HepG2 (cell line): ENCODE data around the gene TMEM154. TPM values are rescaled to one million over a fixed set of nuclear protein-coding genes. Genes with fewer than 3 reads are reported as not detected.

Experiments
- ATAC-seq: fragments of 200-7000 bp; cut with Tn5 transposase; 3 replicates; pipeline ENCODE4 v1.9.1; 2020; ENCODE audit warnings: mild to moderate bottlenecking, moderate library complexity
- BruUV-seq: library from RNA; stranded (reverse); fragments of 400-500 nt; replicated peaks from 2 replicates; lab custom pipeline; 2021; lab: Mats Ljungman, UMichigan
- CTCF ChIA-PET: fragments of 300-600 bp; formaldehyde crosslinking; extraction: SDS; loops from one replicate; lab custom pipeline; 2021; ENCODE audit warnings: low total read pairs, inconsistent platforms, low intra/inter-chr PET ratio; lab: Yijun Ruan, JAX
- POLR2A ChIA-PET: fragments of 350-600 bp; sonication (Branson Sonifier 250); formaldehyde crosslinking; loops from one replicate; lab custom pipeline; 2020; ENCODE audit warnings: antibody characterized with exemption, inconsistent platforms; lab: Yijun Ruan, JAX
- DNase-seq: peaks from one replicate; pipeline ENCODE4 v3.0.0-alpha.2; 2015; ENCODE audit warnings: low spot score
- FAIRE-seq: peaks from 3 replicates; lab custom pipeline; 2011; peaks lifted over from hg19 to GRCh38; lab: Jason Lieb, UNC
- H2AFZ ChIP-seq: one replicate; pipeline ENCODE4 v1.6.1; 2011; ENCODE audit warnings: low read length, inconsistent platforms
- H3K27ac ChIP-seq: fragments of 300-600 bp; 3 replicates; pipeline ENCODE4 v1.8.0; 2011; ENCODE audit warnings: mixed run types, mild to moderate bottlenecking, mixed read lengths, low read length, inconsistent platforms; ENCODE audit not compliant: insufficient read depth; ENCODE audit errors: extremely low read length
- H3K27me3 ChIP-seq, 2 experiments: fragments of 200-600 bp in 1 of 2; 2 replicates in 1 of 2; 3 replicates in 1 of 2; pipeline versions ENCODE4 v1.6.0 to v1.8.0; 2011; ENCODE audit warnings: low read length in 2 of 2, mild to moderate bottlenecking in 2 of 2, moderate library complexity in 2 of 2, inconsistent platforms in 1 of 2; ENCODE audit not compliant: insufficient read depth in 2 of 2, control insufficient read depth in 1 of 2
- H3K36me3 ChIP-seq, 2 experiments: fragments of 200-600 bp in 1 of 2; replicated peaks in 1 of 2; 2 replicates in 1 of 2; 3 replicates in 1 of 2; pipeline versions ENCODE4 v1.5.1 to v1.8.0; 2011; ENCODE audit warnings: low read length in 2 of 2, inconsistent platforms in 1 of 2; ENCODE audit not compliant: insufficient read depth in 2 of 2, control insufficient read depth in 1 of 2
- H3K4me1 ChIP-seq: 2 replicates; pipeline ENCODE4 v1.5.1; 2012; ENCODE audit warnings: low read length, inconsistent platforms; ENCODE audit not compliant: insufficient read depth
- H3K4me2 ChIP-seq: 2 replicates; pipeline ENCODE4 v1.6.0; 2011; ENCODE audit warnings: low read depth, low read length, inconsistent platforms
- H3K4me3 ChIP-seq, 3 experiments: fragments of 200-600 bp in 1 of 3; sonication (generic), shearing (Covaris generic) in 1 of 3; replicated peaks in 1 of 3; 2 replicates each; pipeline ENCODE4 v1.5.1; 2011 to 2016; ENCODE audit warnings: low read length in 3 of 3, inconsistent platforms in 2 of 3, low read depth in 2 of 3, mild to moderate bottlenecking in 2 of 3, control low read depth in 1 of 3, mixed read lengths in 1 of 3; ENCODE audit not compliant: insufficient read depth in 1 of 3
- H3K79me2 ChIP-seq: one replicate; pipeline ENCODE4 v1.6.1; 2011; ENCODE audit warnings: low read length, inconsistent platforms; ENCODE audit not compliant: insufficient read depth
- H3K9ac ChIP-seq: 2 replicates; pipeline ENCODE4 v1.6.0; 2011; ENCODE audit warnings: mild to moderate bottlenecking, low read depth, low read length, inconsistent platforms; ENCODE audit not compliant: insufficient read depth
- H3K9me3 ChIP-seq: 2 replicates; pipeline ENCODE4 v1.5.1; 2012; ENCODE audit warnings: mild to moderate bottlenecking, low read length
- H4K20me1 ChIP-seq: 2 replicates; pipeline ENCODE4 v1.6.0; 2011; ENCODE audit warnings: inconsistent platforms, mild to moderate bottlenecking, low read length, moderate library complexity; ENCODE audit not compliant: insufficient read depth
- ATF4 ChIP-seq, 2 experiments: fragments of 450-650 bp in 1 of 2; sonication (generic) in 1 of 2; formaldehyde crosslinking; IDR thresholded peaks; 2 replicates each; pipeline versions ENCODE4 v1.5.0 to v1.8.0; 2020 to 2022; ENCODE audit warnings: mild to moderate bottlenecking in 1 of 2, missing genetic modification reagents in 1 of 2
- ATF7 ChIP-seq, 2 experiments: fragments of 450-650 bp in 1 of 2; sonication (generic) in 1 of 2; formaldehyde crosslinking in 1 of 2; IDR thresholded peaks; 2 replicates each; pipeline versions ENCODE4 v1.4.0 to v1.6.1; 2016 to 2020; ENCODE audit warnings: antibody characterized with exemption in 1 of 2, mild to moderate bottlenecking in 1 of 2, missing genetic modification reagents in 1 of 2
- GATA4 ChIP-seq: sonication (generic); IDR thresholded peaks from 2 replicates; pipeline ENCODE4 v1.6.1; 2016; ENCODE audit warnings: antibody characterized with exemption, low read depth, borderline replicate concordance
- HDAC6 ChIP-seq: fragments of 200-600 bp; sonication (generic); IDR thresholded peaks from 2 replicates; pipeline ENCODE4 v1.7.0; 2017; ENCODE audit warnings: mild to moderate bottlenecking, antibody characterized with exemption, low read length, low read depth
- HNF4G ChIP-seq, 2 experiments: sonication (generic) in 1 of 2; formaldehyde crosslinking in 1 of 2; IDR thresholded peaks; 2 replicates each; pipeline versions ENCODE4 v1.4.0 to v1.6.1; 2011 to 2020; ENCODE audit warnings: borderline replicate concordance in 2 of 2, low read depth in 2 of 2, mild to moderate bottlenecking in 2 of 2, low read length in 1 of 2, missing genetic modification reagents in 1 of 2, moderate library complexity in 1 of 2
- HOXA9 ChIP-seq: sonication (generic); formaldehyde crosslinking; IDR thresholded peaks from 2 replicates; pipeline ENCODE4 v1.8.1; 2022; ENCODE audit warnings: missing genetic modification reagents, mild to moderate bottlenecking, moderate library complexity, borderline replicate concordance
- RAD21 ChIP-seq: fragments of 450-650 bp; formaldehyde crosslinking; IDR thresholded peaks from 2 replicates; pipeline ENCODE4 v1.5.0; 2020; ENCODE audit warnings: mild to moderate bottlenecking
- RFX1 ChIP-seq: fragments of 450-650 bp; IDR thresholded peaks from 2 replicates; pipeline ENCODE4 v1.6.1; 2017
- SSRP1 ChIP-seq: IDR thresholded peaks from 2 replicates; pipeline ENCODE4 v1.6.1; 2016; ENCODE audit warnings: control low read depth
- TBL1XR1 ChIP-seq: fragments of 150-350 bp; IDR thresholded peaks from 2 replicates; pipeline ENCODE4 v1.6.1; 2014; ENCODE audit warnings: borderline replicate concordance, low read length; ENCODE audit not compliant: partially characterized antibody
- ZFP36L2 ChIP-seq: sonication (generic); formaldehyde crosslinking; IDR thresholded peaks from 2 replicates; pipeline ENCODE4 v1.4.0; 2020; ENCODE audit warnings: missing genetic modification reagents
- ZNF350 ChIP-seq: sonication (generic); formaldehyde crosslinking; IDR thresholded peaks from 2 replicates; pipeline ENCODE4 v1.4.0; 2020; ENCODE audit warnings: mild to moderate bottlenecking, low read depth, missing genetic modification reagents, borderline replicate concordance
- ZNF841 ChIP-seq: sonication (generic); formaldehyde crosslinking; IDR thresholded peaks from 2 replicates; pipeline ENCODE4 v1.8.1; 2023; ENCODE audit warnings: missing genetic modification reagents, borderline replicate concordance
- WGBS: methylation state at CpG from one replicate; pipeline ENCODE4 v1.1.6; 2017; ENCODE audit warnings: low lambda C conversion rate; 5-methylcytosine and 5-hydroxymethylcytosine counted together
- in situ Hi-C: cut with HindIII; loops from 2 replicates; pipeline ENCODE4 v1.10.0; 2017; ENCODE audit warnings: low pct_unique_long_range_greater_than_20kb; ENCODE audit not compliant: extremely low pct_ligation_motif_present
- intact Hi-C: fragments of 100-400 bp; cut with micrococcal nuclease; formaldehyde crosslinking; loops from one replicate; pipeline ENCODE4 v1.10.0; 2022; ENCODE audit not compliant: unreplicated experiment
- polyA plus RNA-seq, 8 experiments: library from polyadenylated mRNA; depleted of rRNA in 3 of 8; stranded (reverse) in 7 of 8; unstranded in 1 of 8; fragments of >200 nt; fragmentation: Illumina TruSeq in 4 of 8; extraction: Trizol in 4 of 8; gene quantifications; 2 replicates each; pipeline versions ENCODE4 v1.2.1 to v1.2.3, GENCODE V29; 2011 to 2016; ENCODE audit warnings: low read depth in 4 of 8, missing spikeins in 1 of 8, mixed read lengths in 1 of 8; ENCODE audit not compliant: insufficient read depth in 1 of 8
- total RNA-seq, 5 experiments: library from RNA; depleted of rRNA; stranded (reverse); fragments of >200 nt; fragmentation: Illumina TruSeq; extraction: Trizol; gene quantifications; 2 replicates each; pipeline ENCODE4 v1.2.3, GENCODE V29; 2016; ENCODE audit warnings: low read depth in 1 of 5
- TF ChIP-seq, protein P1 (sequence below): sonication (generic); formaldehyde crosslinking; IDR thresholded peaks from 2 replicates; pipeline ENCODE4 v1.5.0; 2020; ENCODE audit warnings: mild to moderate bottlenecking, missing genetic modification reagents, borderline replicate concordance
- TF ChIP-seq, protein P2 (sequence below): IDR thresholded peaks from 2 replicates; pipeline ENCODE4 v1.6.1; 2016; ENCODE audit warnings: low read depth, control low read depth

The TMEM154 gene
- total and polyA plus RNA-seq, 2 of the 13 experiments (the other 11 are each of a cell fraction or from before 2014, with no cell fraction given), result 0.03 TPM; not detected in 1

DNA sequence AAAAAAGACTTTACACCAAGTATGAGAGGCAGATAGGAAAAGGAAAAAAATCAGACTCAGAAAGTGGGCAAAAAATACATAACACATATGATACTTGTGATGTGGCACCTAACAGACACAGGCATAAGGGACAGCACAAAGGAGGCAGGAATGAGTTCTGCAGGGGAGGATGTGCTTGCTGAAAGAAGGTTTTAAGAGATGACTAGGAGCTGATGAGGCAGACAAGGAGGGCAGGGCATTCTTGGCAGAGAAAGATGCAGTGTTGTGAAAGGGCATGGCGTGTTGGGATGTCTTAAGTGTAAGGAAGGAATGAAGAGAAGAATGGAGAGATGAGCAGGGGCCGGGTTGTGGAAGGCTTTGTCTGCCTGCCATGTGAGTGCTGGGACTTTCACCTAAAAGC lies 49.7 kb upstream of the TMEM154 start:
- Histone ChIP-seq H3K4me1 (no peaks in the 10 kb centered on the region), H4K20me1 (no peaks in the 10 kb centered on the region), H3K9me3 (no peaks in the 10 kb centered on the region), H3K4me3 (no peak overlapping the region), H3K79me2 (no peaks in the 10 kb centered on the region), H2AFZ (no peak overlapping the region), H3K27me3 (no peaks in the 10 kb centered on the region), H3K4me2 (no peak overlapping the region), H3K9ac (no peak overlapping the region), H3K27ac (no peak overlapping the region), H3K36me3 (no peaks in the 10 kb centered on the region)
- in situ Hi-C loops, result loop anchor here (10.0 kb wide), 1 partner anchor 275 kb away; no protein-coding TSS in a partner anchor
- ATAC-seq (no peak), FAIRE-seq (no peak), DNase-seq (no peak)
- 13% methylated on average over 2 of the region's 2 CpGs for WGBS
- intact Hi-C loops, result no loop called here
- ChIA-PET POLR2A (no interaction called here), CTCF (no interaction called here)
- BruUV-seq, result no TSS peak
- TF ChIP-seq ZNF350 (CRISPR knock-in tag) (no peak), ZFP36L2 (CRISPR knock-in tag) (no peak), HOXA9 (CRISPR knock-in tag) (no peak), TBL1XR1 (no peak), HDAC6 (no peak), GATA4 (no peak), SSRP1 (CRISPR knock-in tag) (no peak), ATF7 (IDR thresholded peaks at IDR 0.05) (no peak), ATF7 (CRISPR knock-in tag; IDR thresholded peaks at IDR 0.05) (no peak), ATF4 (CRISPR knock-in tag; IDR thresholded peaks at IDR 0.05) (no peak), ZNF841 (no peak), RAD21 (CRISPR knock-in tag) (no peak), RFX1 (no peak), HNF4G (IDR thresholded peaks at IDR 0.05; ENCODE audit: borderline replicate concordance, low read depth, low read length) (no peak), HNF4G (CRISPR knock-in tag; IDR thresholded peaks at IDR 0.05; ENCODE audit: borderline replicate concordance, low read depth) (no peak)
- TF ChIP-seq, protein P1, sequence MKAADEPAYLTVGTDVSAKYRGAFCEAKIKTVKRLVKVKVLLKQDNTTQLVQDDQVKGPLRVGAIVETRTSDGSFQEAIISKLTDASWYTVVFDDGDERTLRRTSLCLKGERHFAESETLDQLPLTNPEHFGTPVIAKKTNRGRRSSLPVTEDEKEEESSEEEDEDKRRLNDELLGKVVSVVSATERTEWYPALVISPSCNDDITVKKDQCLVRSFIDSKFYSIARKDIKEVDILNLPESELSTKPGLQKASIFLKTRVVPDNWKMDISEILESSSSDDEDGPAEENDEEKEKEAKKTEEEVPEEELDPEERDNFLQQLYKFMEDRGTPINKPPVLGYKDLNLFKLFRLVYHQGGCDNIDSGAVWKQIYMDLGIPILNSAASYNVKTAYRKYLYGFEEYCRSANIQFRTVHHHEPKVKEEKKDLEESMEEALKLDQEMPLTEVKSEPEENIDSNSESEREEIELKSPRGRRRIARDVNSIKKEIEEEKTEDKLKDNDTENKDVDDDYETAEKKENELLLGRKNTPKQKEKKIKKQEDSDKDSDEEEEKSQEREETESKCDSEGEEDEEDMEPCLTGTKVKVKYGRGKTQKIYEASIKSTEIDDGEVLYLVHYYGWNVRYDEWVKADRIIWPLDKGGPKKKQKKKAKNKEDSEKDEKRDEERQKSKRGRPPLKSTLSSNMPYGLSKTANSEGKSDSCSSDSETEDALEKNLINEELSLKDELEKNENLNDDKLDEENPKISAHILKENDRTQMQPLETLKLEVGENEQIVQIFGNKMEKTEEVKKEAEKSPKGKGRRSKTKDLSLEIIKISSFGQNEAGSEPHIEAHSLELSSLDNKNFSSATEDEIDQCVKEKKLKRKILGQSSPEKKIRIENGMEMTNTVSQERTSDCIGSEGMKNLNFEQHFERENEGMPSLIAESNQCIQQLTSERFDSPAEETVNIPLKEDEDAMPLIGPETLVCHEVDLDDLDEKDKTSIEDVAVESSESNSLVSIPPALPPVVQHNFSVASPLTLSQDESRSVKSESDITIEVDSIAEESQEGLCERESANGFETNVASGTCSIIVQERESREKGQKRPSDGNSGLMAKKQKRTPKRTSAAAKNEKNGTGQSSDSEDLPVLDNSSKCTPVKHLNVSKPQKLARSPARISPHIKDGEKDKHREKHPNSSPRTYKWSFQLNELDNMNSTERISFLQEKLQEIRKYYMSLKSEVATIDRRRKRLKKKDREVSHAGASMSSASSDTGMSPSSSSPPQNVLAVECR (CRISPR knock-in tag), result no peak
- TF ChIP-seq, protein P2, sequence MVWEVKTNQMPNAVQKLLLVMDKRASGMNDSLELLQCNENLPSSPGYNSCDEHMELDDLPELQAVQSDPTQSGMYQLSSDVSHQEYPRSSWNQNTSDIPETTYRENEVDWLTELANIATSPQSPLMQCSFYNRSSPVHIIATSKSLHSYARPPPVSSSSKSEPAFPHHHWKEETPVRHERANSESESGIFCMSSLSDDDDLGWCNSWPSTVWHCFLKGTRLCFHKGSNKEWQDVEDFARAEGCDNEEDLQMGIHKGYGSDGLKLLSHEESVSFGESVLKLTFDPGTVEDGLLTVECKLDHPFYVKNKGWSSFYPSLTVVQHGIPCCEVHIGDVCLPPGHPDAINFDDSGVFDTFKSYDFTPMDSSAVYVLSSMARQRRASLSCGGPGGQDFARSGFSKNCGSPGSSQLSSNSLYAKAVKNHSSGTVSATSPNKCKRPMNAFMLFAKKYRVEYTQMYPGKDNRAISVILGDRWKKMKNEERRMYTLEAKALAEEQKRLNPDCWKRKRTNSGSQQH (CRISPR knock-in tag), result no peak
